Skeletal muscle tissue (tissue), 4 donors: ENCODE measurements around the gene NME8. TPM values are rescaled to one million over a fixed set of nuclear protein-coding genes. Genes with fewer than 3 reads are reported as not detected.
A peak's percentile ranks its signal among the peaks of the same experiment; 100 is the strongest.

Experiments used
- H3K27ac ChIP-seq: one replicate; pipeline ENCODE4 v1.7.0; 2013; ENCODE audit warnings: mild to moderate bottlenecking, low read depth, low read length, inconsistent platforms
- H3K27me3 ChIP-seq, 3 donors: one replicate each; pipeline ENCODE4 v1.7.0; 2013; ENCODE audit warnings: low read length in 3 of 3; ENCODE audit not compliant: control insufficient read depth in 3 of 3, insufficient read depth in 3 of 3
- H3K36me3 ChIP-seq, 3 donors: one replicate each; pipeline ENCODE4 v1.7.0; 2013; ENCODE audit warnings: low read length in 3 of 3; ENCODE audit not compliant: control insufficient read depth in 3 of 3, insufficient read depth in 3 of 3
- H3K4me1 ChIP-seq, 3 donors: one replicate each; pipeline ENCODE4 v1.7.0; 2013; ENCODE audit warnings: low read length in 3 of 3, mild to moderate bottlenecking in 3 of 3; ENCODE audit not compliant: control insufficient read depth in 3 of 3, insufficient read depth in 3 of 3
- H3K4me3 ChIP-seq, 3 donors: one replicate each; pipeline ENCODE4 v1.7.0; 2013; ENCODE audit warnings: low read length in 3 of 3
- H3K9ac ChIP-seq, 3 donors: one replicate each; pipeline ENCODE4 v1.7.0; 2013; ENCODE audit warnings: low read length in 3 of 3, mild to moderate bottlenecking in 3 of 3, moderate library complexity in 2 of 3, low read depth in 1 of 3
- H3K9me3 ChIP-seq, 3 donors: one replicate each; pipeline ENCODE4 v1.7.0; 2013; ENCODE audit warnings: low read length in 3 of 3; ENCODE audit not compliant: control insufficient read depth in 3 of 3
- total RNA-seq: library from RNA; depleted of rRNA; stranded (reverse); fragments of >200 nt; gene quantifications from one replicate; pipeline ENCODE4 v1.2.3, GENCODE V29; 2014
- donor health status: Osteomylitis.

NME8 gene
- total RNA-seq, 1 donor from 2014 or later = not detected

DNA sequence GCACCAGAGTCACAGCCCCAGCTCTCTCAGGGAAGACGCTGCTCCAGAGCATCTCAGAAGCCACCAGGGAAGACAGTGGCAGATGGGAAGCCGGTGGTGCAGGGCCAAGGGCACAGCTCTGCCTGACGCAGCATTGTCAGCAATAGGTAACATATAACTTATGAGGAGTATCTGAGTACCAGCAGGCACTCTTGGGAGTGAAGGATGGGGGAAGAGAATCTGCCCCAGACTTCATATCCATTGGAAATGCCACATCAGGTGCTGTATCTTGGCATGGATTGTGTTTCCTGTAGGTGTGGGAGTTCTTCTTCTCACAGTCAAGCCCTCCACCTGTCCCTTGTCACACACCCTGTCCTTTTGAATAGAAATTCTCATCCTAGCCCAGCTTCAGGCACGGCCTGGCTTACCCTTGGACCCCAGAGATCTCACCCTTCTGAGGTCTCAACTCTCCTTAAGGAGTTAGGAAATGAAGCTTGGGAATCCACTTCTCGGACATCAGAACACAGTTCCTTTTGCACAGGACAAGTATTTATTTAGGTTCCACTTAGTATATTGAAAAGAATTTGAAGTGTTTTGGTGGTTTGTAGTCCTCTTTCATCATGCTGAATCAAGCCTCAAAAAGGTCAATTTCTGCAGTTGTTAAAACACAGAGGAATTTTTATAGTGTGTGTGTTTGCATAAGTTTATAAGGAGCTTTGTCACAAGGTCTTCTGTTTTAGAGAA is 82.0 kb downstream of the NME8 start:
- Histone ChIP-seq H3K4me1 (peaks cover 0 to 13% (median 12%) of the 10 kb centered on the region in 3 donors), H3K9ac (no peak overlapping the region), H3K36me3 (no peaks in the 10 kb centered on the region), H3K27ac (no peak overlapping the region), H3K4me3 (no peak overlapping the region), H3K9me3 (no peaks in the 10 kb centered on the region), H3K27me3 (no peaks in the 10 kb centered on the region)

GRCh38 chr7:37932543-37932942 is 84.1 kb downstream of the NME8 start:
- H3K27me3 ChIP-seq = no peaks in the 10 kb centered on the region
- no peaks in the 10 kb centered on the region for H3K9me3 ChIP-seq
- peaks cover 0 to 13% (median 7%) of the 10 kb centered on the region in 3 donors for H3K4me1 ChIP-seq
- no peak overlapping the region for H3K9ac ChIP-seq
- H3K36me3 ChIP-seq = no peaks in the 10 kb centered on the region
- no peak overlapping the region for H3K4me3 ChIP-seq
- H3K27ac ChIP-seq = no peak overlapping the region

DNA sequence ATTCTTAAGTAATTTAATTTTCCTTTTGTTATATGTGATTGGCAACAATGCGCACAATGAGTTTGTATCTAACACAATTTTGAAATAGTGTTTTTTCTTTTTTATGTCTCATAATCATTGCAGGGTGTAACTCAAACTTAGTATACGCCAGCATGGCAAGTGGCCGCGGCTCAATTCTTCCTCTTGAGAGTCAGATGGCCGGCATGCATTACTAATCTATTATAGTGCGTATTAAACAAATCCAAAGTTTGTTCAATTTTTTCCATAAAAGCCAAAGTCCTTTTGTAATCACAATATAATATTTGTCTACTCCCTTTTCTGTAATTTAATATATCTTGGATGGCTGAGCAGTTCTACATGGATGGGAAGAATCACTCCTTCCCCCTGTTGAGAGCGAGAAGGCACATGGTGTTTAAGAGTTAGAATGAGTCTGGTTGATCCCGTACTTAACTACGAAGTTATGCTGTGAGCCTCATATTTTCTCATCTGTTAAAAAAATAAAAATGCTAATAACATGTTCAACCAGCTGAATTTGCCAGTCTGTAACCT is 84.7 kb downstream of the NME8 start:
- Histone ChIP-seq H3K27ac (peak overlapping the region; percentile 15), H3K4me1 (peaks cover 0 to 10% (median 7%) of the 10 kb centered on the region in 3 donors), H3K4me3 (no peak overlapping the region), H3K27me3 (no peaks in the 10 kb centered on the region), H3K9me3 (no peaks in the 10 kb centered on the region), H3K9ac (no peak overlapping the region), H3K36me3 (no peaks in the 10 kb centered on the region)

DNA sequence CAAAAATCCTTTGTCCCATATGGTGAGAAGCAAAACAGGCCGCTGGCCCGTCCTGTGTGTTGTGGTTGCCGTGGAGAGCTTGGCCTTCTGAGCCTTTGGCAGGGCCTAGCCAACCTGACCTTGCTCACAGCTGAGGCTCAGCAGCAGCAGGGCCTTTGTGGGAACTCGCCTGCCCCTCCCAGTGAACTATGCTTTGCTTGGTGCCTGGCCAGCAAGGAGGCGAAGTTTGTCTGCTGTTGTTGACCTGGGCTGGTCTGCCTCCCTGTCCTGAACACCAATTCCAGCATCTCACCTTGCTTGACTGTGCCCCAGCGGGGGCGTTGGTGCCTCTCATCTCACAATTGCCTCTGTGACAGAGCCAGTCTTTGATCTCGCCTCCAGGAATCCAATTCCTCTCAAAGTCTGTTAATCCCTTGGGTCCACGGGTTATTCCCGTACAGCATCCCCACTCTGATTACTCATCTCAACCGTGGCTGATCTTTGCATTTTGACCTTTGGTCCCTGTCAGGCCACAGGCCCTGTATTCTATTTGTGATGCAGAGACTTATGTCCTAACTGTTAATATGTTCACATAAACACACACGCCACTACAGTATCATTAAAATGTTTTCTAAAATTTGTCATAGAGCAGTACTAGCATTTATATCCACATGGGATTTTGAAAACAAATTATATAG is 94.7 kb downstream of the NME8 start:
- H3K4me1 ChIP-seq = peaks cover 33 to 44% (median 37%) of the 10 kb centered on the region in 3 donors
- H3K9me3 ChIP-seq = no peaks in the 10 kb centered on the region
- H3K9ac ChIP-seq = peak overlapping the region in 2 of 3 donors; percentile 24 to 63
- peak overlapping the region; percentile 71 for H3K27ac ChIP-seq
- no peaks in the 10 kb centered on the region for H3K27me3 ChIP-seq
- peak overlapping the region in 2 of 3 donors; percentile 11 to 57 for H3K4me3 ChIP-seq
- no peaks in the 10 kb centered on the region for H3K36me3 ChIP-seq

GRCh38 chr7:37943905-37944736 is 95.7 kb downstream of the NME8 start:
- Histone ChIP-seq H3K4me1 (peaks cover 33 to 45% (median 38%) of the 10 kb centered on the region in 3 donors), H3K36me3 (peaks cover 0 to 4% (median 0%) of the 10 kb centered on the region in 3 donors), H3K4me3 (no peak overlapping the region), H3K9ac (no peak overlapping the region), H3K27ac (peak overlapping the region; percentile 71), H3K9me3 (no peaks in the 10 kb centered on the region), H3K27me3 (no peaks in the 10 kb centered on the region)

GRCh38 chr7:37944737-37945054 is 96.3 kb downstream of the NME8 start:
- Histone ChIP-seq H3K9ac (no peak overlapping the region), H3K4me1 (peaks cover 33 to 45% (median 38%) of the 10 kb centered on the region in 3 donors), H3K4me3 (no peak overlapping the region), H3K27ac (peak overlapping the region; percentile 71), H3K27me3 (no peaks in the 10 kb centered on the region), H3K36me3 (peaks cover 0 to 10% (median 2%) of the 10 kb centered on the region in 3 donors), H3K9me3 (no peaks in the 10 kb centered on the region)

GRCh38 chr7:37945336-37945735 is 96.9 kb downstream of the NME8 start:
- Histone ChIP-seq H3K27me3 (no peaks in the 10 kb centered on the region), H3K4me3 (no peak overlapping the region), H3K36me3 (peaks cover 0 to 14% (median 4%) of the 10 kb centered on the region in 3 donors), H3K27ac (no peak overlapping the region), H3K9me3 (no peaks in the 10 kb centered on the region), H3K4me1 (peaks cover 33 to 45% (median 38%) of the 10 kb centered on the region in 3 donors), H3K9ac (no peak overlapping the region)

GRCh38 chr7:37947138-37947940 is 98.9 kb downstream of the NME8 start:
- Histone ChIP-seq H3K4me1 (peaks cover 30 to 34% (median 32%) of the 10 kb centered on the region in 3 donors), H3K36me3 (peaks cover 3 to 32% (median 21%) of the 10 kb centered on the region in 3 donors), H3K9me3 (no peaks in the 10 kb centered on the region), H3K27me3 (no peaks in the 10 kb centered on the region), H3K4me3 (no peak overlapping the region), H3K27ac (no peak overlapping the region), H3K9ac (no peak overlapping the region)

DNA sequence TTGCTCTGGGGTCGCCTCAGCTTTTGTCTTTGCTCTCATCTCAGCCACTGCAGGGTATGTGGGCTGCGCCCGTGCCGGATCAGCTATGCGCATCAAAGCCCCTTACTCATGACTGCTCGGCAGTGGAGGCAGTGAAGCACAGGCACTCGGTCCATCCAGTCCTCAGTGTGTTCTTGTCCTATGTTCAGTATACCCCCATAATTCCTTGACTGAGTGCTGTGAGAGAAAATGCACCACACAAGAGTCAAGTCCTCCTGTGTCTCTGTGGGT is 99.5 kb downstream of the NME8 start:
- Histone ChIP-seq H3K4me3 (no peak overlapping the region), H3K9ac (no peak overlapping the region), H3K27me3 (no peaks in the 10 kb centered on the region), H3K4me1 (peaks cover 26 to 30% (median 29%) of the 10 kb centered on the region in 3 donors), H3K36me3 (peaks cover 7 to 33% (median 25%) of the 10 kb centered on the region in 3 donors), H3K27ac (no peak overlapping the region), H3K9me3 (no peaks in the 10 kb centered on the region)
